ENCODE data around the gene SERTAD2.

GRCh38 chr2:64675860-64676259, 22.1 kb upstream of the SERTAD2 start:
- TF ChIP-seq MXI1 (IDR thresholded peaks at IDR 0.05; ENCODE audit: borderline replicate concordance, low read depth, low read length) (no peak), CTCF (conservative IDR thresholded peaks at IDR 0.05; ENCODE audit: low read depth, low read length) (no peak), USF2 (IDR thresholded peaks at IDR 0.05; ENCODE audit: low read depth, low read length) (no peak), RFX5 (IDR thresholded peaks at IDR 0.05; ENCODE audit: low read depth, low read length) (no peak), POLR2A (IDR thresholded peaks at IDR 0.05; ENCODE audit: low read depth, low read length) (no peak), CEBPB (IDR thresholded peaks at IDR 0.05; ENCODE audit: low read depth, low read length) (no peak)
